Ecto neural progenitor cell (in vitro differentiated cells): ENCODE data around the gene NRXN3.

ENCODE experiments used
- DNase-seq: peaks from one replicate; pipeline ENCODE4 v3.0.0-alpha.2; 2018; ENCODE audit warnings: low spot score

Gene NRXN3

DNA sequence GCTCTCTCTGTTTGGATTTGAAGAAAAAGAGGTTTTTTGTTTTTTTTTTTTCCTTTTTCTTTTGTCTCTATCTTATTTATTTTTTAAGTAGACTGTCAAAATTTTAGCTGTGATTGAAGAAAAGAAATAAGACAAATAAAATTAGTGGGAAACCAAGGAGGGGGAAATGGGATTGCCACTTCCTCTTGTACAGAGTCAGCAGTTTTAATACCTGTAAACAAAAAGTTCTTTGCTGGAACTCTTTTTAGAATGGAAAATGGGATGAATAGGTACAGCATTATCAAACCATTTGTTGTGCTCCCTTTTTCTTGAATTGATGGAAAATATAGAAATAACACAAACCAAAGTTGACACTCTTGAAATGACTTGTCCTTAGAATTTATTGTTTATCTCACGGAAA lies 1360.4 kb downstream of the NRXN3 start:
- no peak for DNase-seq

GRCh38 chr14:79534703-79535353 lies 1364.7 kb downstream of the NRXN3 start:
- DNase-seq: no peak

DNA sequence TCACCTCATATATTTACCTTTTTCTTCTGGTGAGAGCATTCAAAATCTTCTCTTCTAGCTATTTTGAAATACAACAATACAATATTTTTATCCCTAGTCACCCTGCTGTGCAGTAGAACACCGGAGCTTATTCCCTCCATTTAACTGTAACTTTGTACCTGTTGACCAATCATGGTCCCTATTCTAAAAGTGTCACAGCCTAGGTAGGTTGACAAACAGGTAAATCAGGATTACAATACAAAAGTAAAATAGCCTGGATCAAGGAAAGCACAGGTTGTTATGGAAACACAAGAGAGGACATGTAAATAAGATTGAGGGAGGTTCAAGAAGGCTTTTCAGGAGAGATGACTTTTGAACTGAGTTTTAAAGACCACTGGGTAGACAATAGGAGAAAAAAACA lies 1370.2 kb downstream of the NRXN3 start:
- DNase-seq: no peak

DNA sequence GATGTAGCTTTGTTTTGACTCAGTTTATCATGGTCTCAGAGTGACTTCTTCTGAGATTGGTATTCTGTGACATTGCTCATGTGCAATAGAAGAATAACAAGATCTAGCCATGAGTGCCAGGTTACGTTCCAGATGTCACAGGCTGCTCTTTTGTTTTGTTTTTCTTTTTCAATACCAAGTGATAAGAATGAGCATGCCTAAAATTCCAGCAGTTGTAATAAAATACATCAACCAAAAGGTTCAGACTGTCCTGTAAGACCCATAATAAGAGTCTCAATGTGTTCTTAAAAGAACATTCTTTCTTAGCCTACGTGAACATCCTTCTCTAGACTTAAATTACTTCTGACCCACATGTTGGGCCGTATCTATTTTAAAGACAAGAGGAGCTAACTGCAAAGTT lies 1371.9 kb downstream of the NRXN3 start:
- no peak for DNase-seq

DNA sequence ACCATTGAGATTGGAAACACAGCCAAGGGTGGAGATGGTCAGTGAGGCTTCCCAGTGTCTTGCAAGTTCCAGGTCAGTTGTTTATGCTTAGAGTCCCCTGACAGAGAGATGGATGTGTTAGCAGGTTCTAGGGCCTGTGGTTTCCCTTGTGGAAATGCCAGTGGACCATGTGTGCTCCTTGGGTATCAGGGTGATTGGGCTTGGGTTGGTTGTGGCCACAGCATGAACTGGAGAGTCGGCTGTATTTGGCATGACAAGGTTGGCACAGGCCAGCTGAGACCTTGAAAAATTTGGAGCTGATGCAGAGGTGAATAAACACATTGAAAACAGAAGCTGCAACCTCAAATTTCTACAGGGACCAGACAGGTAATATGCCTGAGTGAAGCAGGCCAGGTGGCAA lies 1373.2 kb downstream of the NRXN3 start:
- DNase-seq: no peak

- DNase-seq: peak; percentile 49
These were observed 1374.0 kb downstream of the NRXN3 start for GRCh38 chr14:79543967-79544697.

DNA sequence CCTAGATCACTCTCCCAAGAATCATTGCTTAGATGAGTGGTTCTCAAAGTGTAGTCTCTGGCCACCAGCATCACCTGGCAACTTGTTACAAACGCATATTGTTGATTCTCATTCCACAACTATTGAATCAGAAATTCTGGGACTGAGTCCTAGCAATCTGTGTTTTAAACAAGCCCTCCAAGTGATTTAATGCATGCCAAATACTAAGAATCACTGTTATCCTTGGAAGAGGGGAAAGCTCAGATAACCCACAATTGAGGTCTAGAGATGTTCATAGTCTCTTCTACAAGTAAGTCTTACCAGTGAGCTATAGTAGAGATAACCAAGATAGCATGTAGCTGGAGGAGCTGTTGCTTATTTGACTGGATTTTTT lies 1374.5 kb downstream of the NRXN3 start:
- DNase-seq: no peak

DNA sequence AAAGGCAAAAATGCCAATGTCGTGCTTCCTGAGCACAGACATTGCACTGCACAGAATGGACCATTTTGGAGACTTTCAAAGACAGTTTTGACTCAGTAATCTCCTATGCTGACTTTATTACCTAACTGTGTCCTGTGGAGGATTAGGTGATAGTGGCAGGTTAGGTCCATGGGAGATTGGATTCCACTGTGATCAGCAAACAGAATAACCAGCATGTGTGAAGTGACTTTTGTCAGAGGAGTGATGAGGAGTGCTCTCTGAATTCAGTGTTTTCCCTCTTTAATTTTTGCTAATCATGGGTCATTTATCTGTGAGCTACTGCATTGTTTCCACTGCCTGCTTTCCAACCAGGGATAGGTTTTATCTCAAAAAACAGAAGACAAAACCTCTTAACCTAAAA lies 1378.7 kb downstream of the NRXN3 start:
- no peak for DNase-seq

DNA sequence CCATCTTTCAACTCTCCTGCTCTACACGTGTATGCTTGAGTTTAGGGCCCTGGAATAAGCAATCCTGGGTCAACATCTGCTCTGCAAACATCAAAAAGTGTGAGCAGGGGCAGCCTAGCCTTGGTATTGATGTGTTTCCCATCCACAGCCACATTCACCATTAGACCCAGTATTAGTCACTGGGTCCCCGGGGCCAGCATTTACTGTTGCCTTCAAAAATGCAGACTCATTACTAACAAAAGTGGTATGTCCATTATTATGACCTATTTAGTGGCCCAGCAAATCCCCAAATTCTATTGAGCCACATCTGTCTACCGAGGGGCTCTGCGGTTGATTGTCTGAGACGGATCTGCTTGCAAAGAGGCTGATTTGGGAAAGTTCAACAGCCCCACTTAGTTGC lies 1379.3 kb downstream of the NRXN3 start:
- no peak for DNase-seq

DNA sequence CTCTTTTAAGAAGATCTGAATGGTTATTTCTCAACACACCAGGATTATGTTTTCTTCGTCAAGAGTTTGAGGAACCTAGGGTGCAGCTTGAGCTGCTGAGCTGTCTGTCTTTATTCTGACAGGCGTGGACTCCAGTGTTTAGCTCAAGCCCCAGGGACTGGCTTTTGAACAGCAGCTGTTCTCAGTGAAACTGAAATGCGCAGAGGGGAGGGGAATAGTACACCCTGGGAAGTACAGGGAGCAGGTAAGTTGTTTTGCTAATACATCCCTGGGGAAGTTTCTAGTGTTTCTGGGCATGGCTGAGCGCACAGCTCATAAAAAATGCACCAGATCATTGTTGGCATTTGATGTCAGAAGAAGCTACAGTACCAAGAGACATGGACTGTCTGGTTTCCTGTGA lies 1381.3 kb downstream of the NRXN3 start:
- DNase-seq: no peak

- no peak for DNase-seq
These were observed 1382.6 kb downstream of the NRXN3 start for GRCh38 chr14:79552778-79553177.

- DNase-seq: no peak
These were observed 1384.6 kb downstream of the NRXN3 start for GRCh38 chr14:79554816-79555215.

- no peak for DNase-seq
These were observed 1385.3 kb downstream of the NRXN3 start for GRCh38 chr14:79555429-79555828.

DNA sequence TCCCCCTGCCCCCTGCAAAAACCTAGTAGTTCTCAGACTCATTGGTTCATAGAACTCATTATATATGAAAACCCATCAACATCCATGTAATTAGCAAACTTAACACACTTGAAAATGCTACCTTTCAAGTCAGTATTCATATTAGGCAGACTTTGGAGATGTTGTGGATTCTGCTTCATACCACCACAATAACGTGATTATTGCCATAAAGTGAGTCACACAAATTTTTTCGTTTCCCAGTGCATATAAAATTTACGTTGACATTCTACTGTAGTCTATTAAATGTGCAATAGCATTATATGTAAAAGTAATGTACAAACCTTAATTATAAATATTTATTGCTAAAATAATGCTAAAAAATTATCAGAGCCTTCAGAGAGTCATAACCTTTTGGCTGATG lies 1387.1 kb downstream of the NRXN3 start:
- no peak for DNase-seq

DNA sequence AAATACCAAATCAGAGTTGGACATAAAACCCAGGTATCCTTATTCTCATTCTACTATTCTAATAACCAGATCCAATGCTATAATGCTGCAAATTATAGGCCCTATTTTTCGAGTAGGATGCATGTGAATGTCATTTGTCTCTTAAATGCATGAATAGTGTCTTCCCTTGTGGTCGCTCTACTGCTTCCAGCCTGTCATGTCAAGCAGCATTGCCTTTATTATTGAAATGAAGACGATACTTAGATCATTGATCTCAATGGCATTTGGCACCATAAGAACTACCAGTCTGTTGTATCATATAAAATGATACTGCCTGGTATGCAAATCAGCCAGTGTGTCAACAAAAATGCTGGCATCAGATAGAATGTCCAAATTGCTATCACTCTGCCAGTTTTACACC lies 1392.0 kb downstream of the NRXN3 start:
- DNase-seq: no peak

GRCh38 chr14:79564371-79564770 lies 1394.2 kb downstream of the NRXN3 start:
- no peak for DNase-seq

DNA sequence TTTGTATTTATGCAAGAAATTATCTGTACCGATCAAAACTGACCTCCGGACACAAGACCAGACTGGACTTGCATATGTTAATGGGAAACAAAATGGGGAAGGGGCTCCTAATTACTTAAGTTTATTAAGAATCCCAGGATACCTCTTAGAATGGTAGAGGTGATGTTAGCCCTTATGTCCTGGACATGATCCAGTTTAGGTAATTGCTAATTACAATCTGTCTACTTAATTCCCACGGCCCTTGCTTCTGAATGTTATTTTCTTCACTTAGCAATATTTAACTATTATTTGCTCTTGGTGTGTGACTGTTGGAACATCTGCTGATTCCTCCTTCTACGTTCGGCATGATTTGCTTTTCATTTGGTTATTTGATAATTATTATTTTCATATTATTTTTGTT lies 1397.1 kb downstream of the NRXN3 start:
- DNase-seq: no peak

DNA sequence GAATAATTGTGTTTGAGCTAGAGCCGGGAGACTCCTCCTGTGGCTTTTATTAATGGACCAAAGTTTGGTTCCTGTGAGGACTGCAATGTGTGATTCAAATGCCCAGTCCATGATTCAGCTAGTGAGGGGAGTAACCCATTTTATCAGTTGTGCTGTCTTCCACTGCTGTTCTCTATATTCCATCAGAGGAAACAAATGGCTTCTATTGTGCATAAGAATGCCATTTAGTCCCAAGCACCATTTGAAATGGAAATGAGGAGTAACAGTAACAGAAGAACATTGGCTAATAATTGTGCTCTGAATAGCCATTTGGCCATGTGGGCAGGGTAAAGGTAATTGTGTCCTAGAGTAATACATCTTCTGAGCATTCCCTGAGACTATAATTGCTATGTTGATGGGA lies 1398.4 kb downstream of the NRXN3 start:
- no peak for DNase-seq

GRCh38 chr14:79569072-79569471 lies 1398.9 kb downstream of the NRXN3 start:
- no peak for DNase-seq

GRCh38 chr14:79570648-79571047 lies 1400.5 kb downstream of the NRXN3 start:
- no peak for DNase-seq

DNA sequence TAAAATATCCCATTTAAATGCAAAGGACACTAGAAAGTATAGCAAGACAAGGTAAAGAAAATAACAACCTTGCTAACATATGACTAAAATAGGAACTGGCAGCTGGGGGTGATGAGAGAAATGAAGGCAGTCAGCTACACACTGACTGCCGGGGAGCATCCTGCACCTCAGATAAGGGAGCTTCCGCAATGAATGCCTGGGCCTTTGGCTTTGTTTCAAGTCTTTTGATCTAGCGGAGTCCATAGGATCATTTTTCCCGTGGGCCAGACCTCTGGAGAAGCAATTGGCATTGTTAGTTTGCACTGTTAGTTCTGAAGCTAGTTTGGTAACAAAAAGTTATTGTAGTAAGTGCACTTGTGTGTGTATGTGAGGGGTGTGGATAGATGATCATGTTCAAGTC lies 1401.2 kb downstream of the NRXN3 start:
- no peak for DNase-seq

DNA sequence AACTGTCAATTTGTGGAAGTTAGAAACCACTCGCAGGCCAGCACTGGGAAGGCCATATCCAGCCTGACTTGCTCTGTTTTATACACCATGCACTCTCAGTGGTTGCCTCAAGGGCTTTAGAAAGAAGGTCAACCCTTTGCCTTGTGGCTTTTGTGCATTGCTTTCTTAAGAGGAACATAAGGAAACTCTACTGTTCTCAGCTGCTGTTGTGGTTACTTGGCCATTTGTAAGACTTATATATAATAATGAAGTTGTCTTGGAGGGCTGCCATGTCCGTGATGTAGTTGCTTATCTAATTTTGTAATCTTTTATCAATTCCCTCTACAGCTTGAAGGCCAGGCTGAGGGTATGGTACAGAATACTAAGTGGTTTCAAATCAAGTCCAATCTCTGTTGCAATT lies 1403.3 kb downstream of the NRXN3 start:
- DNase-seq: no peak

DNA sequence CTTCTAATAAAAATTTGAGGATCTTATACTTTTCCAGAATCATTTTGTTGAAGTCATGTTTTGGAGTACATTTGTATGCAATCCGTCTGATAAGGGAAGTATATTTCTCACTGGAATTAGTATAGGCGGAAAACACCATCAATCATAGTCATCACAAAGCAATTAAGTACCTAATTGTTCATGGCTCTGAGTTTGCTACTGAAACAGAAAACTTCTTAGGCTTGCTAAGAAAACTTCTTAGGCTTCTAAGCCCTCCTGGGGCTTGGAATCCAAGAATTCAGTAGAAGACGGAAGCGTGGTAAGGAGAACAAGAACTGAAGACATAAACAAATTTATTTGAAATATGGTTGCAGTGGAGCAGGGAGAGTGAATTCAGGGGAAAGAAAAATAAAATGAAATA lies 1404.9 kb downstream of the NRXN3 start:
- DNase-seq: no peak

- no peak for DNase-seq
These were observed 1406.3 kb downstream of the NRXN3 start for GRCh38 chr14:79576424-79576823.
